Fibroblast of skin of left biceps (primary cell): ENCODE data around the gene EXOC3L4.
A peak's percentile ranks its signal among the peaks of the same experiment; 100 is the strongest.

Experiments
- DNase-seq, 2 experiments: peaks; one replicate each; pipeline ENCODE4 v3.0.0-alpha.2; 2013; ENCODE audit warnings: low read depth in 2 of 2

The EXOC3L4 gene

DNA sequence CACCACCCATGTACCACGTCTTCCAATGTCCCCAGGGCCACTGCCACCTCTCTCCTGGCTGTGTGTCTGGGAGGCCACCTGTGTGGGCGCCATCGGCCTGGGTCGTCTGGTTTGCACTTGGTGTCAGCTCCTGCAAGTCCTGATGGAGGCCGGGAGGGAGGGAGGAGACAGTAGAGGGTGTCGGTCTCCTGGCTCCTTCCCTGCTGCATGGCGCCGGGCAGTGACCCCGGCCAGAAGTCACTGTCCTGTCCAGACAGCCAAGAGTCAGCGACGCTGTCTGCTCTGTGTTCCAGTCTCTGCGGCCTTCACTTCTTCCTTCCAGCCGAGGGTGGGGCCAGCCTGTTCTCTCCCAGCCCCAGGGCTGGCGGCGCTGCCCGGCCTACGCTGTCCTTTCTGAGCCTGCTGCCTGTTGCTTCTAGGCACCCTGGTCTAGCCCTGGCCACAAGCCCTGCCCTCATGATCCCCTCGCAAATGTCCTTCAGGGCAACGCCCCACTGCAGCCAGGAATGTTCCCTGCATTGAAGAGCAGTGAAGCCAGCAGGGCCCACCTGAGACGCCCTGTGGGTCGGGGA lies 23.5 kb upstream of the EXOC3L4 start:
- DNase-seq, result no peak

GRCh38 chr14:103071544-103072251 lies 22.8 kb upstream of the EXOC3L4 start:
- DNase-seq, result no peak

DNA sequence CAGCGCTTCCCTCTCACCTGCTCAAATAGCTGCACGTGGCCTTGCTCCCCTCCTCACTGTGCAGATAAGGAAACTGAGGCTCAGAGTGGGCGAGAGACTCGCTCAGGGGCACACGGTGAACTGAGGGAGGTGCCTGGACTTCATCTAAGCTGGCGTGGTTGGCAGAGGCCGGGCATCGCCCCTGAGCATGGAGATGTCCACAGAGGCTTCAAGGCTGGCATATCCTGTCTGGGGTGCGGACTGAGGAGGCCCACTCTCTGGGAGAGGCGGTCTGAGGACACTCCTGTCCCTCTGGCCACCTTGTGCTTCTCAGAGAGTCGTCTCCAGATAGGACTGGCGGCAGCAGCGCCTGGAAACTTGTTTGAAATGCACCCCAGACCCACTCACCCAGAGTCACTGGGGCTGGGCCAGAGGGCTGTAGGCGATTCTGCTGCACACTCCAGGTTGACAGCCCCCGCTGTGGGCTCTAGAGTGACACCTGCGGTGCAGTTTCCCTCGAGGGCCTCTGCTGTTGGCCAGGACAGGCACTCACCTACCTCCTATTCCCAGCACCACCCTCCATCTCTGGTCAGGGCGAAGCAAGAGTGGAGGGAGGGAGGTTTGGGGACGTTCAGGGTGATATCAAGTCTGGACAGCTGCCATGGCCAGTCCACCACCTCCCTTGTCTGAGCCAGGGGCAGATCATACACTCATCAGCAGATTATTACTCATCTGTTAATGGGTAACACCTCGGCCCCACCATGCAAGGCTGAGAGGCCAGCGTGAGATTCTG lies 21.7 kb upstream of the EXOC3L4 start:
- DNase-seq, result no peak

DNA sequence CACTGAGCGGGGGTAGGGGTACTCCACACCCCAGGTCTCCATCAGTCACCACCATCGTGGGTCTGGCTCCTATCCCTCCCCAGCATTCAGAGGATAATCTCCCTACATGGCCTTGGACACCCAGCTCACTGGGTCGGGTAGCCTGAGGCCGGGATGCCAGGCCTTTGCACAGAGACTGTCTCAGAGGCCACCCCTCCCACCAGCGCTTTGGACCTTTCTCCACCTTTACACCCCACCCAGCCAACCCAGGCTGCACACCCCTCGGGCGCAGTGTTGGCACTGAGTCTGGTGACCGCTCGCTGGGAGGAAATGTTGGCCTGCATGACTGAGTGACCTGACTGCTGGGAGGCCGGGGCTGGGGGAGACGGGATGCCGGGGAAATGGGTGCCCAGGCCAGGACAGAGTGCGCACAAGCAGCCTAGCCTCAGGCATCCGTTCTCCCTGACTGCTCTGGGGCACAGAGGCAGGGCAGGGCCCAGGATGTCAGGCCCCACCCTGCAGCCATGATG lies 21.1 kb upstream of the EXOC3L4 start:
- DNase-seq, result no peak

- no peak for DNase-seq
Observed at GRCh38 chr14:103073876-103074728, 20.4 kb upstream of the EXOC3L4 start.

DNA sequence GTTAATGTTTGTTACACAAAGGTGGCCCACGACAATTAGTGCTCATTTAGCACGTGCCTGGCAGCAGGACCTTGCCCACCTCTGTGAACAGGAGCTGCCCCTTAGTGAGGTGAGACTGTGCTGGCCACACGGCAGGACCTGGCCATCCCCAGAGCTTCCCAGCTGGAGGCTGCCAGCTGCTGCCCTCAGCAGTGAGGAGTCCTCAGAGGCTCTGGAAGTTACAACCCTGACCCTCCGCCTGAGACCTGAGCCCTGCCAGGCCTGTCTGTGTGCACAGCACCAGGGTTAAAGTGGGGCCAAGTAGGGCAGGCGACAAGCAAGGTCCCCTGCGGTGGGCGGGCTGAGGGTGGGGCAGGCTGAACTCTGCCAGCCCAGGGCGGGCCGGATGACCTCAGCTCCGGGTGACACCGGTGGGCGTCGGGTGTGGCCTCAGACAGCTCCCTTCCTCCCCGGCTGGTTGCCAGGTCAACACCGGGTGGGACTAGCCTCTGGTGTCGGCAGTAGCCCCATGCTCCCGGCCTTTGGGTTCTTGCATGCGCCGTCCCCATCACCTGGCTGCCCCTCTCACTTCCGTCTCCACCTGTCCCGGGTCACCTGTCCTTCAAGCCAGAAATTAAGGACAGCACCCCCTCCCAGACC lies 19.7 kb upstream of the EXOC3L4 start:
- no peak for DNase-seq

GRCh38 chr14:103078420-103078749 lies 16.1 kb upstream of the EXOC3L4 start:
- peak in 1 of 2 experiments; percentile 36 for DNase-seq

DNA sequence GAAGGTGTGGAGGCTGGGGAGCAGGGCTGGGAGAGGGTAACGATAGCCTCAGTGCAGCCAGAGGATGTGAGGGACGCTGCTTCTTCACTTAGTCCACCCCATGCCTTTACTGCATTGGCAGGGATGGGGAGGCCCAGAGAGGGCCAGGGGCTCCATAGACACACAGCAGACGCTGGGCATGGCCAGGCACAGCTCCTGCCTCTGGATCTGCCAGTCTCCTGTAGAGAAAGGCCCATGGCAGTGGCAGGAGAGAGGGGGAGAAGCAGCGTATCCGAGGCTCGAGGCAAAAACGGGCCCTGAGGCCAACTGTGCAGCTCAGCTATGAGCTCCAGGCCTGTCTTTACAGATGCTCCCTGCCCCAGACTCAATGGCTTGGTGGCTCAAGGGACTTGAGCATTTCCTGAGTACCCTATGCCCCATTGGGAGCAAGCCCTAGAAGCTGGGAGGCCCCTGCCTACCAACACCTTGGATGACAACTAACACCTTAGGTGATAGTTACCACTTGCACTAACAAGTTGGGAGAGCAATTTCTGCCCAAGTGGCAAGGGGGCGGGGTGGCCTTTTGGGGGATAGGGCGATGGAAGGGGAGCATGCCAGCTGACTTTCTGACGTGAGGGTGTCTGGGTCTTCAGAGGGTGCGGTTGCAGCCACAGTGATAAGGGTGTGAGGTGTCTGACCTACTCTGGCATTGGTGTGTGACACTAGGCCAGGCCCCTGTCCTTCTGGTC lies 15.5 kb upstream of the EXOC3L4 start:
- DNase-seq, result no peak

- DNase-seq, result no peak
Observed at GRCh38 chr14:103081951-103082350, 12.6 kb upstream of the EXOC3L4 start.

GRCh38 chr14:103084021-103084919 lies 10.3 kb upstream of the EXOC3L4 start, which contains the start of gene LBHD2:
Gene LBHD2 (plus strand): TSS chr14:103084210. CDS start chr14:103086013, 1,803 bp downstream.
- no peak for DNase-seq

- DNase-seq, result no peak
Observed at GRCh38 chr14:103085106-103086091, 9.1 kb upstream of the EXOC3L4 start.

GRCh38 chr14:103086771-103087342 lies 7.7 kb upstream of the EXOC3L4 start:
- no peak for DNase-seq

- DNase-seq, result no peak
Observed at GRCh38 chr14:103087343-103087835, 7.1 kb upstream of the EXOC3L4 start.

DNA sequence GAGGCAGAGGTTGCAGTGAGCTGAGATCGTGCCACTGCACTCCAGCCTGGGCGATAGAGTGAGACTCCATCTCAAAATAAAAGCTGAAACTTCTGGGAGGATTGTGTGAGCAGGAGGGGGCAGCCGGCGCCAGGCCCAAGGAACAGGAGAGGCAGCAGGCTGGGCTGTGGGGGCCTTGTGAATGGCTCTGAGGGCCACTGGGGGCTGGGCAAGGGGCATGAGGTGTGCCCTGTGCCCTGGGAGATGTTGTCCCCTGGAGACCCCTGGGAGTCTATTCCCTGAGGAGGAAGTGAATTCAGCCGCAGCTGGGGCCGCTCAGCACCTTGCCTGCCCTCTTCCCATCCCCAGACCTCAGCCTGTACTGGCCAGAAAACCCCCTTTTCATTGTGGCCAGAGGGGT lies 5.6 kb upstream of the EXOC3L4 start:
- DNase-seq, result no peak

GRCh38 chr14:103089386-103090335 lies 4.9 kb upstream of the EXOC3L4 start:
- DNase-seq, result no peak

DNA sequence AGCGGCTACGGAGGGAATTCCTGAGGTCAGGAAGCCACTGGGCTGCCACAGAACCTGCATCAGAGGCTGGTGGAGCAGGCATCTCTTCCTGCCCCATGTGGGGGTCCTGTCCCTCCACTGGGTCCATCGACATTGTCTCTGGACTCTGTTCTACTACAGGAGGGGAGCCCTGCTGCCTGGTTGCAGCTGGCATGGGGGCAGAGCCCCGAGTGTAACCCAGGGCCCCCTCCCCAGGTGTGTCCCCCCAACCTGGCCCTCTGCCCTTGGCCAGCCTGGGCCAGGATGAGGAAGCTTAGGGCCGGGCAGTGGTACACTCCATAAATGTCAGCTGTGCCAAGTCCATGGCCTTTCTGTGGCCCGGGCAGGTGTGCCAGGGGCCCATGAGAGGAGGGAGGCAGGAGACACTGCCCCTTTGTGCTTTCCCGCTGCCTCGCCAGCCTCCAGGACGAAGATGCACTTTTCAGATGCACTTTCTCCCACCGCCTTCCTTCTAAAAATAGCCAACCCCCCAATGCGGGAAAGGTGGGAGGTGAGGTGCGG lies 4.0 kb upstream of the EXOC3L4 start:
- DNase-seq, result no peak
